Measurements from ENCODE around the gene ANGPT4. TPM values are rescaled to one million over a fixed set of nuclear protein-coding genes. Genes with fewer than 3 reads are reported as not detected.

ANGPT4 gene
- polyA plus RNA-seq, 3 donors: 0.07 to 0.14 TPM; not detected in 1

DNA sequence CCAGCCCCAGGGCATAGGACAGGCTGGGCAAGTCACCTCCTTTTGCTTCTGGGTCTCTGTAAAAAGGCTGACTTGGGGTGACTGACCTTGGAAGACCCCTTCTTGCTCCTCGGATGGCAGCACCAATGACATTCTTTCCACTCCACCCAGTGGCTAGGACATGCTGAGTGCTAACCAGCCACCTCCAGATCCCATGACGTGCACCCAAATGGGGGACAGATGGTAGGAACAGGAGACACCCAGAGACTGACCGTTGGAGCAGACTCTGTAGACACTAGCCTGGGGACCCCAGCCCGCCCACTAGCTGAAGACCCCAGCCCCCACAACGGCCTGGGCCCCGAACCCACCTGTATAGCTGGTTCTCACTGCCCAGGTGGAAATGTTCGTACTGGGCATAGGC, 38.3 kb downstream of the ANGPT4 start:
- Mint-ChIP-seq H3K9me3 (peaks cover 0 to 3% (median 0%) of the 10 kb centered on the region in 7 donors), H3K36me3 (no peaks in the 10 kb centered on the region), H3K4me1 (peaks cover 18% of the 10 kb centered on the region), H3K27me3 (ENCODE audit: low read depth in 3 of 3) (peaks cover 2 to 9% (median 7%) of the 10 kb centered on the region in 3 donors), H3K4me3 (no peak overlapping the region), H3K27ac (no peak overlapping the region)
- H3K79me2 ChIP-seq (ENCODE audit: insufficient read depth, low read length): no peaks in the 10 kb centered on the region
- intact Hi-C loops (cut with micrococcal nuclease): no loop called here
- TF ChIP-seq, protein P1, sequence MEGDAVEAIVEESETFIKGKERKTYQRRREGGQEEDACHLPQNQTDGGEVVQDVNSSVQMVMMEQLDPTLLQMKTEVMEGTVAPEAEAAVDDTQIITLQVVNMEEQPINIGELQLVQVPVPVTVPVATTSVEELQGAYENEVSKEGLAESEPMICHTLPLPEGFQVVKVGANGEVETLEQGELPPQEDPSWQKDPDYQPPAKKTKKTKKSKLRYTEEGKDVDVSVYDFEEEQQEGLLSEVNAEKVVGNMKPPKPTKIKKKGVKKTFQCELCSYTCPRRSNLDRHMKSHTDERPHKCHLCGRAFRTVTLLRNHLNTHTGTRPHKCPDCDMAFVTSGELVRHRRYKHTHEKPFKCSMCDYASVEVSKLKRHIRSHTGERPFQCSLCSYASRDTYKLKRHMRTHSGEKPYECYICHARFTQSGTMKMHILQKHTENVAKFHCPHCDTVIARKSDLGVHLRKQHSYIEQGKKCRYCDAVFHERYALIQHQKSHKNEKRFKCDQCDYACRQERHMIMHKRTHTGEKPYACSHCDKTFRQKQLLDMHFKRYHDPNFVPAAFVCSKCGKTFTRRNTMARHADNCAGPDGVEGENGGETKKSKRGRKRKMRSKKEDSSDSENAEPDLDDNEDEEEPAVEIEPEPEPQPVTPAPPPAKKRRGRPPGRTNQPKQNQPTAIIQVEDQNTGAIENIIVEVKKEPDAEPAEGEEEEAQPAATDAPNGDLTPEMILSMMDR (IDR thresholded peaks at IDR 0.05): no peak
- DNase-seq: no peak
- no peak overlapping the region for H3K27ac ChIP-seq (ENCODE audit: low read depth in 1 of 2, low read length in 2 of 2)
- H3K27me3 ChIP-seq (ENCODE audit: control insufficient read depth in 2 of 2, insufficient read depth in 2 of 2, low read length in 2 of 2): no peaks in the 10 kb centered on the region
- H3K9me3 ChIP-seq (replicated peaks in 1 of 2; ENCODE audit: control insufficient read depth in 1 of 2, insufficient read depth in 1 of 2, low read length in 2 of 2): no peaks in the 10 kb centered on the region
- H3K4me2 ChIP-seq (replicated peaks; ENCODE audit: extremely low read depth, low read length, poor library complexity, severe bottlenecking): no peak overlapping the region
- H4K20me1 ChIP-seq (ENCODE audit: insufficient read depth, low read length): no peaks in the 10 kb centered on the region
- no peaks in the 10 kb centered on the region for H3K36me3 ChIP-seq (replicated peaks in 1 of 2; ENCODE audit: control insufficient read depth in 1 of 2, insufficient read depth in 2 of 2, low read length in 2 of 2)
- H2AFZ ChIP-seq (ENCODE audit: insufficient read depth, low read depth, low read length, poor library complexity, severe bottlenecking): no peak overlapping the region
- no peak overlapping the region for H3K9ac ChIP-seq (ENCODE audit: insufficient read depth, low read length, poor library complexity, severe bottlenecking)
- H3K4me1 ChIP-seq (ENCODE audit: control insufficient read depth in 1 of 2, insufficient read depth in 2 of 2, low read length in 2 of 2): peaks cover 19% of the 10 kb centered on the region in 2 donors
- no peak overlapping the region for H3K4me3 ChIP-seq (replicated peaks in 1 of 3; ENCODE audit: low read depth in 2 of 3, low read length in 3 of 3)
- WGBS (ENCODE audit: insufficient coverage): 98% methylated on average over 5 of the region's 7 CpGs

DNA sequence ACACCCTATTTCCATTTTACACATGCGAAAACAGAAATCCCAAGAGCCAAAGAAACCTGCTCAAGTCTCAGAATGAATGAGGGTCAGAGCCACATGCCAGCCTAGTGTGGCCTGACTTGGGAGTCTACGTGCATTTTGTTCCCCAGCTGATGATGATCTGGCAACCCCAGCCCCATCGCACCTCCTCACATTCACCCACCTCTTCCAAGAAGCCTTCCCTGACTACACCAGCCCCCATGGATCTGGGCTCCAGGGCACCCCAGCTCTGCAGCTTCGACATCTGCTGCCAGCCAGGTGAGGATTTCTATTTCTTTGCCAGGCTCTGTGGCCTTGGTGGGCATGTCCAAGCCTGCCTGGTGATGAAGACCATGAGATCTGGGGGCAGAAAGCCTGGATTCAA, 41.0 kb downstream of the ANGPT4 start:
- no peak overlapping the region for H3K9ac ChIP-seq (ENCODE audit: insufficient read depth, low read length, poor library complexity, severe bottlenecking)
- no peak overlapping the region for H3K4me3 ChIP-seq (replicated peaks in 1 of 3; ENCODE audit: low read depth in 2 of 3, low read length in 3 of 3)
- no peaks in the 10 kb centered on the region for H3K79me2 ChIP-seq (ENCODE audit: insufficient read depth, low read length)
- H3K36me3 Mint-ChIP-seq: no peaks in the 10 kb centered on the region
- H4K20me1 ChIP-seq (ENCODE audit: insufficient read depth, low read length): no peaks in the 10 kb centered on the region
- 91% methylated on average over 4 of the region's 4 CpGs for WGBS (ENCODE audit: insufficient coverage)
- H3K4me2 ChIP-seq (replicated peaks; ENCODE audit: extremely low read depth, low read length, poor library complexity, severe bottlenecking): no peak overlapping the region
- no peaks in the 10 kb centered on the region for H3K36me3 ChIP-seq (replicated peaks in 1 of 2; ENCODE audit: control insufficient read depth in 1 of 2, insufficient read depth in 2 of 2, low read length in 2 of 2)
- no peak overlapping the region for H3K4me3 Mint-ChIP-seq
- DNase-seq: no peak
- intact Hi-C loops (cut with micrococcal nuclease): no loop called here
- H3K27ac ChIP-seq (ENCODE audit: low read depth in 1 of 2, low read length in 2 of 2): no peak overlapping the region
- H3K27me3 Mint-ChIP-seq (ENCODE audit: low read depth in 3 of 3): peaks cover 3 to 12% (median 10%) of the 10 kb centered on the region in 3 donors
- H3K9me3 ChIP-seq (replicated peaks in 1 of 2; ENCODE audit: control insufficient read depth in 1 of 2, insufficient read depth in 1 of 2, low read length in 2 of 2): no peaks in the 10 kb centered on the region
- no peaks in the 10 kb centered on the region for H3K4me1 Mint-ChIP-seq
- H3K4me1 ChIP-seq (ENCODE audit: control insufficient read depth in 1 of 2, insufficient read depth in 2 of 2, low read length in 2 of 2): no peaks in the 10 kb centered on the region
- H3K9me3 Mint-ChIP-seq: no peaks in the 10 kb centered on the region
- H2AFZ ChIP-seq (ENCODE audit: insufficient read depth, low read depth, low read length, poor library complexity, severe bottlenecking): no peak overlapping the region
- no peak overlapping the region for H3K27ac Mint-ChIP-seq
- TF ChIP-seq, protein P1 (IDR thresholded peaks at IDR 0.05): no peak
- H3K27me3 ChIP-seq (ENCODE audit: control insufficient read depth in 2 of 2, insufficient read depth in 2 of 2, low read length in 2 of 2): no peaks in the 10 kb centered on the region
